GM19463 (cell line): ENCODE measurements around the gene ACOT7.

ENCODE experiments used
- ATAC-seq: cut with Tn5 transposase; IDR thresholded peaks from one replicate; pipeline ENCODE4 v1.9.1; 2021; ENCODE audit warnings: mild to moderate bottlenecking, moderate library complexity; ENCODE audit not compliant: unreplicated experiment

The ACOT7 gene

DNA sequence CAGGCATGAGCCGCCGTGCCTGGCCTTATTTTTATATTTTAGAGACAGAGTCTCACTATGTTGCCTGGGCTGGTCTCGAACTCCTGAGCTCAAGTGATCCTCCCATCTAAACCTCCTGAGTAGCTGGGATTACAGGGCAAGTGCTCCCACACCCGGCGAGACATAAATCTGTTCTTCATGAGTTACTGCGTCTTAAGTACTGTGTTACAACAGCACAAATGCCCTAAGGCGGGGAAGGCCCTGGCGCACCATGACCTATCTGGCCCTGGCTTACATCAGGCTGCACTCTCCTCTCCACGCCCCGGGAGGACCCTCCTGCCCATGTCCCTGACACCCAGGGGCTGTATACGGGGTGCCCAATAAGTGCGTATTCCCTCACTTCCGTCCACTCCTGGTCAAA is 136.9 kb downstream of the ACOT7 start:
- no peak for ATAC-seq

GRCh38 chr1:6254691-6255090 is 138.9 kb downstream of the ACOT7 start:
- ATAC-seq, result no peak

GRCh38 chr1:6253380-6253779 is 140.2 kb downstream of the ACOT7 start:
- no peak for ATAC-seq

- ATAC-seq, result no peak
Measured at GRCh38 chr1:6252374-6252710, 141.2 kb downstream of the ACOT7 start.

GRCh38 chr1:6251681-6252373 is 141.7 kb downstream of the ACOT7 start:
- ATAC-seq, result no peak

- ATAC-seq, result no peak
Measured at GRCh38 chr1:6251233-6251632, 142.3 kb downstream of the ACOT7 start.

DNA sequence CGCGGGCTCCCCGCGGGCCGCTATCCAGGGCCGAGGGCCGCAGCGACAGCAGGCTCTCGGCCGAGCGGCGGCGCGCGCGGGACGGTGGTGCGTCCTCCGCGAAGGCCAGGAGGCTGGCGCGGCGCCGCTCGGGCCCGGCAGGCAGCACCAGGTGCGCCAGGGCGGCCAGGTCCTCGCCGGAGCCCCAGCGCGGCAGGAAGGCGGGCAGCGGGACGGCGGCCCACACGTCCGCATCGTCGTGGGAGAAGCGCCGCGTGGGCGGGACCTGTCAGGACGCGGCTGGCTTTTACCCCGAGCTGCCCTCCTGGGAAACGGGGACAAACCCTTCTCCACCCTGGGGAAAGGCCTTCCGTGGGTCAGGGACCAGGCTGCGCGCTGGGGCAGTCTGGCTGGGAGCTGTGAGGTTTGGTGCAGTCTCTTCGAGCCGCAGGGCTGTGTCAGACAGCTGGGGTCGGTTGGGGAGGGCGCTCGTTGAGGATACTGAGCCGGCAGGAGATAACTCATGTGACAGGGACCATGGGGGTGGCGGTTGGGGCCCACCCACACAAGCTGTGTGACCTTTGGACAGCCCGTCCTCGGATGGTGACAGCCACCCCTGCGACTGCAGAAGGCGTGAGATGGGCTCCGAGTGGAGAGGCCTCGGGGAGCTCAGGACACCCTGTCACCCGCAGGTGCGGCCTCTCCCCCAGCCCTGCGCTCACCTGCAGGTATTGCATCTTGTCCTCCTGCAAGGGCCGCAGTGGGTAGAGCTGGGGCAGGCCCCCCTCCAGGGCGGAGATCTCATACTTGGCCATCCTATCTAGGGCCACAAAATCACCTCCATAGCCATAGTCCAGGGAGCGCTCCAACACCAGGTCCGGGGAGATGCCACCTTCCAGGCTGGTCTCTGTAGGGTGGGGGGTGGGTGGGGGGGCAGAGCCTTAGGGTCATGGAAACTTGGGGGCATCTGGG is 143.6 kb downstream of the ACOT7 start:
- no peak for ATAC-seq

- ATAC-seq, result no peak
Measured at GRCh38 chr1:6248932-6249738, 144.4 kb downstream of the ACOT7 start.

GRCh38 chr1:6248161-6248776 is 145.3 kb downstream of the ACOT7 start:
- no peak for ATAC-seq

GRCh38 chr1:6247651-6248050 is 145.9 kb downstream of the ACOT7 start:
- no peak for ATAC-seq

DNA sequence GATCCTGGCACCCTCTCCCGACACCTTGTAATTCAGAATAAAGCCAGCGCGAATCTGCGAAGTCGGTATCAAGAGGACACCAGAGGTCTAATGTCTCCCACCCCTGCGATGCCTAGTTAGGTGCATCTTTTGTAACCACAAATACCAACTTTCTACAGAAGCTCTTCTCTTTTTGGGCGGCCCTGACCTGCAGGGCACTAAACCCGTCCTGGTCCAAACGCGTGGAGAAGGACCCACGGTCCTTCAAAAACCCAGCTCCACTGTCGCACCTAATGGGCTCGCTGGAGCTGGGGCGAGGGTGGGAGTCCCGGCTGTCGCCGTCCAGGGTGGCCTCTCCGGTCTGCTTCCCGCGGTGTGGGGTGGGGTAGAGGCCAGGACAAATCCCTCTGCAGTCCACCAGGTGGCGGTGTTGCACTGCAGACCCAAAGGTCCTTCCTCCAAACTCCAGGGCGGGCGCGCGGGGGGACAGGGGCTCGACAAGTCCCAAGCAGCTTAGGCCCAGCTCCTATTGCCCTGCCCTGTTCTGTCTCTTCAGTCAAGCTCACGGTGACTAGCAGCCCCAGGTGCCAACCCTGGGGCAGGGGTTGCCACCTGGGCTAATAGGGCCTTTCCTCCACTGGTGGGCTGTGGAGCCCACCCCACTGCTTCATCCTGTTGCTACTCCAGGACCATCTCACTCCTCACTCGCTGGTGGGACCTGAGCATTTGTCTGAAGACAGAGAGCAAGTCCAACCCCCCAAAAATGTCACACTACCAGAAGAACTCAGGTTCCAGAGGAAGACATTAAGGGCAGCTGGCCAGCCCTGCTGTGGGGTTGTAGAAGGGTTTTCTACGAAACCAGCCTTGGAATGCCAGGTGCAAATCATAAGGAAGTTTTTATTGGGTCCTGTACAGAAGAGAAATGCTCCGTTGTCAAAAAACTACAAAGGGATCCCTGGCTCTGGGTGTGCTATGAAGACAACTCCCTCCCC is 146.8 kb downstream of the ACOT7 start:
- ATAC-seq, result no peak

DNA sequence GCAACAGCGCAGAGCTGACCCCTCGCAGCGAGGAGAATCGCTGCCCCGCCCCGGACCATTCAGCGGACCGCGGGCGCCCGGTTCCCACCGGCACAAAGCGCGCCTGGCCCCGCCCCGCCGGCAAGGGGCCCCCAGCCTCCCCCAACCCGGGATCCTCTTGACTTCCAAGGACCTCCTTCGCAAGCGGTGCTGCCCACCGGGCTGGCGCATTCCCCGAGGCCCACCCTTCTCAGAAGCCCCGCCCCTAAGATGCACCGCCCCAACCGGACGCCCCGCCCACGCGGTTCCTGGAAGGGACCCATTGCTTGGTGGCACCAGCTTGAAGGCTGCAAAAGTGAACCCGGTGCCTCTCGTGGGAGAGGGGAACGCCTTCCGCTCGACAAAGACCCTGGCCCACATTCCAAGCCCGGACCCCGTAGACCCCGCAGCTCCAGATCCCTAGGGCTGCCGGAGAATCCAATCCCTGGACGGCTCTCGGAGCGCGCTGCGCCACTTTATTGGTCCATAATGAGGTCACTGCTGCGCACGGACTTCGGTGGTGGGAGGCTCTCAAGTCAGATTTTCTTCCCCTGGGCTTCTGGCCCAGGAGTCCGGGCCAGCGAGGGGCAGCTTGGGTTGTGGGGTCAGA is 147.6 kb downstream of the ACOT7 start:
- no peak for ATAC-seq

- ATAC-seq, result peak; percentile 44
Measured at GRCh38 chr1:6245086-6245868, 148.3 kb downstream of the ACOT7 start.

- ATAC-seq, result no peak
Measured at GRCh38 chr1:6244401-6245049, 149.0 kb downstream of the ACOT7 start.

DNA sequence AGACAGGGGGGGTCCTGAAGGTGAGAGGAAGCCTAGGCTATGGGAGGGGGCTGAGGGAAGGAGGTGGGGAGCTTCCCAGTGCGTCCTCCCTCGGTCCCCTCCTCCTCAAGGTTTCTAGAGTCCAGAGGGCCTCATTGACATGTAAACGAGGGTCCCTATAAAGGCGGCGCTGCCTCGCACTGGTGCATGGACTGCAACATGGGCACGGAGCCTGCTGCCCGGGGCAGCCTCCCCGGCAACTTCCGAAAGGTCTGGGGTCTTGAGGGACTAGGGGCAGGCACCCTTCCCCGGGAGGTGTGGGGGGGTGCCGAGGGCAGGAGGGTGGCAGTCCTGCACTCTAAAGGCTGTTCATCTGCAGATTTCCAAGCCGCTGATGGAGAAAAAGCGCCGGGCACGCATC is 149.6 kb downstream of the ACOT7 start, which contains the start of gene HES3:
Gene HES3, plus strand, starts transcription at position 187 of the 400 bp plus-strand sequence. Its CDS starts 187 bp downstream, at position 374.
- ATAC-seq, result no peak

DNA sequence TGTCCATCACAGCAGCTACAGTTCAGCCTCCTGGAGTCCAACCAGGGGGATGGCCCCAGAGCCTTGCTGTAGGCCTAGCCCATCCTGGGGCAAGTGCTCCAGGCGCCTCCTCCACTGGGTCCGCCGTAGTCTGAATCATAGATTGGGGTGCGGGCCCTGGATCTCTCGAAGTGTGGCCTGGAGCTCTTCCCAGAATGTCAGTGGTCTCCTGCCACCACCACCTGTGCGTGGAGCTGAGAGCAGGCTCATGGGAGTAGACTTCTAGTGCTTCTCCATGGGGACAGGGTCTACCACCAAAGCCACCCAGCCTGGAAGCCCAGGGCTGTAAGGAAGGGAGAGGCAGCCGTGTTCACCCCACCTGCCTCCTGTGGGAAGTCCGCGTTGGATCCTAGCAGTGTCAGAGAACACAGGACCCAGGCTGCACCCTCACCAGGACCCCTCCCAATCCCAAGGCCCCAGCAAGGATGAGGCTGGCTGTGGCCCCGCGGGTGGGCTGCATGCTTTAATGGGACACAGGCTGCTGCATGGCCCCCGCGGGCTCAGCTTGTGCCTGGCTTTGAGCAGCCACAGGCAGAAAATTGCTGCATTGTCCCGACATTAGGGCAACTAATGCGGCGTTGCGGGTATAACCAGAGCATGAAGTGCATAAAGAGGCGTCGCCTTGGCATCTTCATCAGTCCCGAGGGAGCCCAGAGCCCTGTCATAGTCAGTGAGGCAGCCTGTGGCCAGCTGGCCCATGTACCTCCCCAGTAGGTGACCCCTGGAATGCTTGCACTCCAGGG is 150.3 kb downstream of the ACOT7 start:
- ATAC-seq, result no peak
